Keratinocyte (primary cell): ENCODE results near the gene COL3A1. TPM values are rescaled to one million over a fixed set of nuclear protein-coding genes. Genes with fewer than 3 reads are reported as not detected.

Experiments
- DNase-seq: peaks from one replicate; pipeline ENCODE4 v3.0.0-alpha.2; 2011; ENCODE audit warnings: low read depth, missing footprints, low spot score
- FAIRE-seq: peaks from 2 replicates; lab custom pipeline; 2011; peaks lifted over from hg19 to GRCh38; lab: Jason Lieb, UNC
- H2AFZ ChIP-seq: 2 replicates; pipeline ENCODE4 v1.6.0; 2012; ENCODE audit warnings: low read length, control low read depth, inconsistent platforms; ENCODE audit not compliant: control insufficient read depth
- H3K27ac ChIP-seq: 2 replicates; pipeline ENCODE4 v1.5.1; 2011; ENCODE audit warnings: low read length; ENCODE audit not compliant: control insufficient read depth, insufficient read depth
- H3K27me3 ChIP-seq: 3 replicates; pipeline ENCODE4 v1.6.0; 2011; ENCODE audit warnings: low read length; ENCODE audit not compliant: control insufficient read depth, insufficient read depth; ENCODE audit errors: extremely low read depth
- H3K36me3 ChIP-seq, 2 experiments: 2 replicates in 1 of 2; 3 replicates in 1 of 2; pipeline ENCODE4 v1.5.1; 2011; ENCODE audit warnings: low read length in 2 of 2, mild to moderate bottlenecking in 1 of 2; ENCODE audit not compliant: control insufficient read depth in 2 of 2, insufficient read depth in 2 of 2; ENCODE audit errors: extremely low read depth in 1 of 2
- H3K4me1 ChIP-seq: 3 replicates; pipeline ENCODE4 v1.5.1; 2011; ENCODE audit warnings: low read length; ENCODE audit not compliant: control insufficient read depth, insufficient read depth; ENCODE audit errors: extremely low read depth
- H3K4me2 ChIP-seq: 3 replicates; pipeline ENCODE4 v1.6.0; 2011; ENCODE audit warnings: low read depth, low read length; ENCODE audit not compliant: control insufficient read depth, insufficient read depth; ENCODE audit errors: extremely low read depth
- H3K4me3 ChIP-seq, 3 experiments: fragments of 200-600 bp in 1 of 3; sonication (generic) in 1 of 3; 2 replicates in 2 of 3; 3 replicates in 1 of 3; pipeline ENCODE4 v1.5.1; 2011 to 2016; ENCODE audit warnings: low read length in 3 of 3, mild to moderate bottlenecking in 3 of 3, control low read depth in 2 of 3, inconsistent platforms in 1 of 3, low read depth in 1 of 3, mixed read lengths in 1 of 3, mixed run types in 1 of 3, moderate library complexity in 1 of 3; ENCODE audit not compliant: control insufficient read depth in 2 of 3, insufficient read depth in 2 of 3; ENCODE audit errors: extremely low read depth in 1 of 3
- H3K79me2 ChIP-seq: 2 replicates; pipeline ENCODE4 v1.6.0; 2012; ENCODE audit warnings: low read length; ENCODE audit not compliant: control insufficient read depth, insufficient read depth
- H3K9ac ChIP-seq: 3 replicates; pipeline ENCODE4 v1.6.0; 2011; ENCODE audit warnings: low read length; ENCODE audit not compliant: control insufficient read depth, insufficient read depth; ENCODE audit errors: extremely low read depth
- H3K9me1 ChIP-seq: 3 replicates; pipeline ENCODE4 v1.6.0; 2011; ENCODE audit warnings: low read length; ENCODE audit not compliant: control insufficient read depth, insufficient read depth; ENCODE audit errors: extremely low read depth
- H3K9me3 ChIP-seq: 2 replicates; pipeline ENCODE4 v1.5.1; 2012; ENCODE audit warnings: low read depth, low read length; ENCODE audit not compliant: control insufficient read depth
- H4K20me1 ChIP-seq: 3 replicates; pipeline ENCODE4 v1.6.0; 2011; ENCODE audit warnings: low read length; ENCODE audit not compliant: control insufficient read depth, insufficient read depth; ENCODE audit errors: extremely low read depth
- EZH2 ChIP-seq: IDR thresholded peaks from one replicate; pipeline ENCODE4 v1.6.1; 2012; ENCODE audit warnings: inconsistent platforms, mild to moderate bottlenecking, low read length, moderate library complexity
- dilution Hi-C: fragments of 300-500 bp; cut with MboI; formaldehyde crosslinking; loops from one replicate; pipeline ENCODE4 v1.7.0; 2020; ENCODE audit warnings: low sequenced_read_pairs; ENCODE audit not compliant: extremely low pct_ligation_motif_present
- polyA plus RNA-seq, 5 experiments: library from polyadenylated mRNA; depleted of rRNA in 3 of 5; stranded (reverse) in 3 of 5; stranded (forward) in 1 of 5; unstranded in 1 of 5; fragments of >200 nt; gene quantifications; 1 replicate in 1 of 5; 2 replicates in 3 of 5; 3 replicates in 1 of 5; pipeline versions ENCODE4 v1.2.1 to v1.2.3, GENCODE V29; 2011 to 2012; ENCODE audit warnings: missing spikeins in 2 of 5, low read depth in 1 of 5, low replicate concordance in 1 of 5
- TF ChIP-seq, protein P1 (sequence below), 3 experiments: IDR thresholded peaks in 1 of 3; conservative IDR thresholded peaks in 1 of 3; optimal IDR thresholded peaks in 1 of 3; 2 replicates in 2 of 3; 3 replicates in 1 of 3; pipeline versions ENCODE3 to v1.5.1; 2011; ENCODE audit warnings: low read length in 3 of 3, mild to moderate bottlenecking in 3 of 3, moderate library complexity in 2 of 3, control low read depth in 1 of 3, inconsistent platforms in 1 of 3; ENCODE audit not compliant: insufficient read depth in 2 of 3; ENCODE audit errors: extremely low read depth in 1 of 3

COL3A1 gene
- polyA plus RNA-seq, 1 donor (not counting 4 experiments of a cell fraction or from before 2014, with no cell fraction given) = 0.01 TPM

DNA sequence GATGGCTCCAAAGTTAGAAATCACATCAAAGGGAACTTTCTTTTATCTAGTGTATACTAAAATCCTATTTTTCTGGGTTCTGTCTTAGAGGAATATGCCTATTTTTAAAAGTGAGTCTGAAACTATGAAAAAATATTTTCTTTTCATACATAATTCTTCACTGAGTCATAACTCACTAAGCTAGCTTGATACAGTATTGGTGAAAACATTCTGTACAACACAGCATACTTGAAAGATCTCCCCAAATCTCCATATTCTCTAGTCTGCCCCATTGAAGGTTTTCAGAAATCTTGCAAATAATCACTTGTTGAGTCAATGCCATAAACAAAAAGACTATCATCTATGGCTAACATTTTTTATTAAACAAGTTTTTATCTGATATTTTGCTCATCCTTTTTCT lies 44.5 kb downstream of the COL3A1 start:
- no peaks in the 10 kb centered on the region for H3K79me2 ChIP-seq
- H4K20me1 ChIP-seq = no peaks in the 10 kb centered on the region
- H3K9ac ChIP-seq = no peak overlapping the region
- no peaks in the 10 kb centered on the region for H3K9me1 ChIP-seq
- H3K4me3 ChIP-seq = no peak overlapping the region
- H3K27me3 ChIP-seq = no peaks in the 10 kb centered on the region
- H3K27ac ChIP-seq = no peak overlapping the region
- FAIRE-seq (no peak), DNase-seq (no peak)
- no peaks in the 10 kb centered on the region for H3K36me3 ChIP-seq
- H2AFZ ChIP-seq = no peak overlapping the region
- no peak overlapping the region for H3K4me2 ChIP-seq
- no peaks in the 10 kb centered on the region for H3K9me3 ChIP-seq
- dilution Hi-C loops = no loop called here
- TF ChIP-seq, protein P1, sequence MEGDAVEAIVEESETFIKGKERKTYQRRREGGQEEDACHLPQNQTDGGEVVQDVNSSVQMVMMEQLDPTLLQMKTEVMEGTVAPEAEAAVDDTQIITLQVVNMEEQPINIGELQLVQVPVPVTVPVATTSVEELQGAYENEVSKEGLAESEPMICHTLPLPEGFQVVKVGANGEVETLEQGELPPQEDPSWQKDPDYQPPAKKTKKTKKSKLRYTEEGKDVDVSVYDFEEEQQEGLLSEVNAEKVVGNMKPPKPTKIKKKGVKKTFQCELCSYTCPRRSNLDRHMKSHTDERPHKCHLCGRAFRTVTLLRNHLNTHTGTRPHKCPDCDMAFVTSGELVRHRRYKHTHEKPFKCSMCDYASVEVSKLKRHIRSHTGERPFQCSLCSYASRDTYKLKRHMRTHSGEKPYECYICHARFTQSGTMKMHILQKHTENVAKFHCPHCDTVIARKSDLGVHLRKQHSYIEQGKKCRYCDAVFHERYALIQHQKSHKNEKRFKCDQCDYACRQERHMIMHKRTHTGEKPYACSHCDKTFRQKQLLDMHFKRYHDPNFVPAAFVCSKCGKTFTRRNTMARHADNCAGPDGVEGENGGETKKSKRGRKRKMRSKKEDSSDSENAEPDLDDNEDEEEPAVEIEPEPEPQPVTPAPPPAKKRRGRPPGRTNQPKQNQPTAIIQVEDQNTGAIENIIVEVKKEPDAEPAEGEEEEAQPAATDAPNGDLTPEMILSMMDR (optimal IDR thresholded peaks at IDR 0.05 in 1 of 3, IDR thresholded peaks at IDR 0.05 in 1 of 3, conservative IDR thresholded peaks at IDR 0.05 in 1 of 3; ENCODE audit: extremely low read depth in 1 of 3, insufficient read depth in 2 of 3, low read length in 3 of 3) = no peak
- TF ChIP-seq EZH2 = no peak
- H3K4me1 ChIP-seq = no peaks in the 10 kb centered on the region

DNA sequence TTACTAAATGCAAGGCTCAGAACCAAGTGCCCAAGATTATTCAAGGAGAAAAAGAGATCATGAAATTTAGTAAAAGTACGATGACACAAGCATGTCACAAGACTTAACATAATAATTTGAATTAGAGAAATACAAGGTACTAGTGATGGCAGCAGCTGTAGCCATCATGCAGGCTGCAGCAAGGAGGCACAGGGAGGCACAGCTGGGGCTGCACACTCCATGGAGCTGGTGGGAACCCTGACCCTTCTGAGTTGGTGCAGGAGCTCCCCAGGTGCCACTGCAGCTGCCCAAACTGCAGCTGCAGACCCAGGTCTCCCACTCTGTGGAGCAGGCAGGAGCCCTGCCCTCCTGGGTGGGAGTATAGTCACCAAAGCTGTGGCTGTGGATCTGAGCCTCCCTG lies 46.0 kb downstream of the COL3A1 start:
- H3K4me1 ChIP-seq = no peaks in the 10 kb centered on the region
- H3K9me1 ChIP-seq = no peaks in the 10 kb centered on the region
- H3K27me3 ChIP-seq = no peaks in the 10 kb centered on the region
- FAIRE-seq (no peak), DNase-seq (no peak)
- H3K27ac ChIP-seq = no peak overlapping the region
- no peak overlapping the region for H3K4me2 ChIP-seq
- H3K4me3 ChIP-seq = no peak overlapping the region
- TF ChIP-seq, protein P1 (optimal IDR thresholded peaks at IDR 0.05 in 1 of 3, IDR thresholded peaks at IDR 0.05 in 1 of 3, conservative IDR thresholded peaks at IDR 0.05 in 1 of 3; ENCODE audit: extremely low read depth in 1 of 3, insufficient read depth in 2 of 3, low read length in 3 of 3) = no peak
- TF ChIP-seq EZH2 = no peak
- no peak overlapping the region for H3K9ac ChIP-seq
- H3K79me2 ChIP-seq = no peaks in the 10 kb centered on the region
- H3K36me3 ChIP-seq = no peaks in the 10 kb centered on the region
- H2AFZ ChIP-seq = no peak overlapping the region
- H3K9me3 ChIP-seq = no peaks in the 10 kb centered on the region
- no peaks in the 10 kb centered on the region for H4K20me1 ChIP-seq
- dilution Hi-C loops = no loop called here
